Anterior cingulate cortex (tissue), 58 donors: Measurements from ENCODE around the gene TAL1.

Experiments used
- DNase-seq, 58 donors: peaks; one replicate each; lab custom pipeline; 2025; lab: John Stamatoyannopoulos, UW

Gene TAL1

GRCh38 chr1:47229886-47230691, 1.9 kb downstream of the TAL1 start:
- no peak for DNase-seq

DNA sequence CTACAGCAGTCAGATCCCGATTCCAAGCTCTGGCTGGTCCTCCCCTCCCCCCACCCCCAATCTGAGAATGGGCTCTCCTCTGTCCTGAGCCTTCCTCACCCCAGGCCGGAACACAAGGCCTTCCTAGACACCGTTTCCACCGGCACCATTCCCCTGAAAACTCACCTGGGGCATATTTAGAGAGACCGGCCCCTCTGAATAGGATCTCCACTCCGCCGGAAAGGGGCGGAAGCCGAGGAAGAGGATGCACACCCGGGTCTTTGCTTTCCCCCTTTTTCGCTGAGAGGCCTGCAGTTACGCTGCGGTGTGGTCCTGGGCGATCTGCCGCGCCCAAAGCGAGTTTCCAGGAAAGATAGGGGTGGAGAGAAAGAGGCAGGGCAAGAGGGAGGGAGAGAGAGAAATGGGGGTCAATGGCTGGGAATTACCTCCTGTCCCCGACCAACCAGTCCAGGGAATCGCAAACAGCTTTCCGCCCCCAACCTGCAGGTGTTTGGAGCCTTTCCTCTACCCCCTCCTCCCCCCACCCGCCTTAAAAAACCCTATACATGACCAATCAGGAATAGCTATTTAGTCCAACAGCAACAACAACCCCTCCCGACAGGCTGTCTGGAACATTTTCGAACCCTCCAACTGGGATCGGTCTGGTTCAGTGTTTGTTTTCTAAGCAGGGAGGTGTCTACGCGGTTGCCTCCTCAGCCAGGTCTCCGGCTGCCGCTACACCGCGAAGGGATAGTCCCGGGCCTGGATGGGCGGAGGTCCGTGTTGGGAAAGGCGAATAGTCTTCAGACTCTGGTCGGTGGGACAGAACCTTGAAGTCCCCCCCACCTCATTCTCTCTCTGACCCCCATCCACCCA, 2.8 kb downstream of the TAL1 start:
- no peak for DNase-seq

- DNase-seq: no peak
Observed at GRCh38 chr1:47228644-47229030, 3.4 kb downstream of the TAL1 start.

GRCh38 chr1:47227341-47228232, 4.4 kb downstream of the TAL1 start:
- no peak for DNase-seq

DNA sequence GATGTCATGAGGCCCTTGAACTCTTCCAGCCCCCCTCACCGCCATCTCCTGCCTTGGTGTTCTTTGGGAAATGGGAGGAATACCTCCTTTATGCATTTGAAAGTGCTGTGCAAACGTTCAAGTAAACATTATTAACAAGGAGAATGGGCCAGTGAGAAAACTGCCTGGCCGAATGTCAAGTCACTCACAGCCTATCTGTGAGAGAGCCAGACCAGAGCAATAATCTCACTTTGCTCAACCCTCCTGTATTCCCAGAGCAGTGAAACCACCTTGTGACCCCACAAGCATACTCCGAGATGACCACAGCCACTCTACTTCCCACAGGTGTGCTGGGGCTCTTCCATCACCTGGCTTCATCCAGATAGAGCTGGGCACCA, 5.2 kb downstream of the TAL1 start:
- no peak for DNase-seq

- DNase-seq: no peak
Observed at GRCh38 chr1:47226121-47226838, 5.7 kb downstream of the TAL1 start.

DNA sequence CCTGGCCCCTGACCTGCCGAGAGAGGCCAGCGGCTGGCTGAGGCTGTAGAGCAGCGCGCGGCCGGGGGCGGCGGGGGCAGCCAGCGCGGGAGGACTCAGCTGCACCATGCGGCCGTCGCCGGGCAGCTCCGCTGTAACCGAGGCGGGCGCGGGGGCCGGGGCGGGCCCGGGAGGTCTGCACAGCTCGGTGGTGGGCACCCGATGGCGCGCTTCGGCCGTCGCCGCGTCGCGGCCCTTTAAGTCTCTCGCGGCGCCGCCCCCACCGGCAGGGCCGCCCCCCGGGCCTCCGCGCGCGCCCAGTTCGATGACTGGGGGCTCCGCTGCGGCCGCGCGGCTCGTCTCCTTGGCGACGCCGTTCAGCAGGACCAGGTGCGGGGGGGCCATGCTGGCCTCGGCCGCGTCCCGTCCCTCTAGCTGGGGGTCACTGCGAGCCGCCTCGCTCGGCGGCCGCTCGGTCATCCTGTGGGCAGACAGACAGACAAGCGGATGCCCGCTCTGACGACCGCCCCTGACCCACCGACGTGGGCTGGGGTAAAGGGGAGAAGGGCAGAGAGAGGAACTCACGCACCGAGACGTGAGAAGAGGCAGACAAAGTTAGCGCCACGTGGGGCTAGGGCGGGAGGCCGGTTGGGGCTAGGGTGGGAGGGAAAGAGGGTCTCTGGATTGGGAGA, 6.5 kb downstream of the TAL1 start:
- no peak for DNase-seq

DNA sequence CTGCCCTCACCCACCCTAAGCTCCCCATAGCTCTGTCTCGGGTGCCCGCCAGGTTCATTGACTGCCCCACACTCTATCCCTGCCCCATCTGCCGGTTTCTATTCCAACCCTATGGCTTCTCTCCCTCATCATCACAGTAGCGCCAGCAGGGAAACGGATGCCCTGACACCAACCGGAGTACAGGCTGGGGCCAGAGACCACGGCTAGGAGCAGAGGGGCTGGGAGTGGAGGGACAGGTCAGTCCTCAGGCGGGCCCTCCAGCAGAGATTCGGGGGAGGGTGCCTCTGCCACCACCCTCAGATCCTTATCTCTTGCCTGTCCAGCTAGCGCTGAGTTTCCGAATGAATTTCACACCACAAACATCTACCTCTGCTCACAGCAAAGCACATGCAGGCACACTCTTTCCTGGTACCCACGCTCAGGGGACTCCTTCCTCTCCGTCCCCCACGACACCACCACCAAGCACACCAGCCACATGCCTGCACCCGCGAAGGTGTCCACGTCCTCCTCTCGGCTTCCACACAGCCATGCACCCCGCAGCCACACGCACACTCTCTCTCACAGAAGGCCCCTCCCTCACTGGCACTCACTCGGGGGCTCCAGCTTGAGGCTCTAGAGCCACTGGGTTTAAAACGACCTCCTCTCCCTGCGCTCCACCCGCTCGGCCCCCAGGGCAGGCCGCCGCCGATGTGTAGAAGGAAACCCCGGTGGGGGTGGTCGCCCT, 7.2 kb downstream of the TAL1 start:
- no peak for DNase-seq

DNA sequence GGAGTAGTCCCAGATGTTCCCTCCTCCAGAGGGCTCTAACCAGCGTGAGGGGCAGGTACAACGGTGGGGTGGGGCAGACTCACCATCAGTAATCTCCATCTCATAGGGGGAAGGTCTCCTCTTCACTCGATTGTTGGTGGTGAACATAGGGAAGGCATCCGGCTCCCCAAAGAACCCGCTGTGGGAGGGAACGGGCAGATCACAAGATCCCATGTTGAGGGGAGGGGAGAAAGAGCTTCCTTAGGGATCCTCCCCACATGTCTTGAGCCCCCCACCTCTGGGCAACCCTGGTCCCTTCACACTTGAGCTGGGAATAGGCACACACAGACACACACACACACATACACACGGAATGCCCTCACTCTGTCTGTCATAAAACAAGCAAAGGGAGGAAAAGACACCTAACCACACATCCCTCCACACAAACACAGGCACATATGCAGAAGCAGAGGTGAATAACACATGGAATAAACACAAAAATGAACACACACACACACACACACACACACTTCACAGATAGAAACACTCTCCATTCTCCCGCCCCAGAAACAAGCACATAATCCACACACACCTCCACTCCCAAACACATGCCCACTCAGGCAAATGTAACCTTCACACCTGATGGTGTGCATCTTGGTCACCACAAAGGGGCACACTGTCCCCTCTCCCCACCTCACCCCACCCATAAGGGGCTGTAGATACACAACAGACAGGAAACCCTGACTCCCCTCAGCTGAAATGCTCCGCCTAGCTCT, 7.9 kb downstream of the TAL1 start:
- no peak for DNase-seq

DNA sequence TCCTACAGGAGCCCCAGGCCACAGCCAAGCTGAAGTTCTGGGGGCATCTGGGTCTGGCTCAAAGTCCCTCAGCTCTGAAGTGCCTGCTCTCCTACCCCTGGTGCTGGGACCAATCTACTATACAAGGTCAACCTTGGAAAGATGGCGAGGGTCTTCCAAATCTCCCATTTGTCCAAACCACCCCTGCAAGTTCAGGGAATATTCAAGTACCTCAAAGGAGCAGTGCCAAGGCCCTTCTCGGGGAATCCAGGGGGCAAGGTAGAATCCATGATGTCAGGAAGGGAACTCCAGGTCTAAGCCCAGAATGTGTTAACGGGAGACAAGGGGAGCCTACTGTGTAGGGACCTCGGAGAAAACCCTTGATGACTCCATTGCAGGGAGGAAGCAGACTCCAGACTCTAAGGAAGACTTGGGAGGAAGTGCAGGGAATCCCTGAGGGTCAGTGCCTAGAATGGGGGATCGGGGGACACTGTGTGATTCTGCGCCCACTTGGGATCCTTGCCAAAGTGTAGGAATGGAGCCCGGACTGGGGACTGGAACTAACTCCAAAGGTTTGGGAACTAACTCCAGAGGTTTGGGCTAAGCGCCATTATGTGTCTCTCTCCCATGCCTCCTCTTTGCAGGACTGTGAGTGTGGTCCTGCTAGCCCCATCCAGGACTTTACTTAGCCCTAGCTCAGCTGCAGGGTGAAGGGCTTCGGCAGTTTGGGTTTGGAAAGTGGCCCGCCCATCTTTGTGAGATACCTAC, 8.7 kb downstream of the TAL1 start:
- DNase-seq: no peak

DNA sequence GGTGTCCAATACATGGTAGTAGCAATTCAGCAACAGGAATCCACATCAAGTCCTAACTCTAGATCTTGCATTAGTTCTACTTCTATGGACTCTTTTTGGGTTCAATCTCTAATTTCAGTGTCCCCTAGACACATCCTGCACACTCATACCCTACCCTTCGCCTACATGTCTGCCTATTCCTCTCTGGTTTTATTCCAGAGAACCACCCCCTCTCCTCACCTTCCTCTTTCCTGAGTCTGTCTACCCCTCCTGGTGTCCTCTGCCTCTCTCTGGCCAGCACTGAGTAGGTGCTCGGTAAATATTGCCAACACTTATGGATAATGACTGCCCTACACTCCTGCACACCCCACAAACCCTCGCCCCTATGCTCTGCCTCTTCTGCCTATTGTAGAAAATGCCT, 9.5 kb downstream of the TAL1 start:
- no peak for DNase-seq

- no peak for DNase-seq
Observed at GRCh38 chr1:47219590-47220220, 12.3 kb downstream of the TAL1 start.

GRCh38 chr1:47219001-47219400, 13.0 kb downstream of the TAL1 start:
- no peak for DNase-seq

DNA sequence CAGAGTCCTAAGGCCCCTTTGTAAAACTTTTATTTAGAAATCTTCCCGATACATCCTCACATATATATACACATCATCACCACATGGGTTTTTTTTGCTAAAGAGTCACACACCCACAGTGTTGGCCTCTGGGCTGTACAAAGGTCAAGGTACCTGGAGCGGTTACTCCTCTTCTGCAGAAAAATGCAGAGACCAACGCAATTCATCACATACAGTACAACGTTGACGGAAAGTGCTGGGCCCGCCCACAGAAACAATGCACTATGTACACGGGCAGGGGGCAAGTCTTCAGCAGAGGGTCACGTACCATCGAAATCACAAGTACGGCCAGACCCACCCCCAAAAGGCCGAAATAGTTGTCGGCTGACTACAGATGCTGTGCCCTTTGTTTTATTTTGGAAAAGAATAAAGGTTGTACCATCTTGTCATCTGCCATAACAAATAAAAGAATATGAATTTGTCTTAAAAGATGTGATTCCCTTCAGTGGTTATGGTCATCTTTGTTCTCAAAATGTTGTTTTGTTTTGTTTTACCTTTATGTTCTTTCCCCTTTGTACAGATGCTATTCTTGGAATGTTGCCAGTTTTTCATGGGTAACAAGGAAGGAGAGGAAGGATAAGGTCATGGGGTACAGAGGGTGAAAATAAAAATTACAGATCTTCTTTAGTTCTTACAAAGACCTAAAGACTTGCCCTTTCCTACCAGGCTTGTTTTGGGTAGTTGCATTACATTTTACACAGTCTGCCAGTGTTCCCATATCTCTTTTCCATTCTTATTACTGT, 15.6 kb downstream of the TAL1 start:
- DNase-seq: no peak

DNA sequence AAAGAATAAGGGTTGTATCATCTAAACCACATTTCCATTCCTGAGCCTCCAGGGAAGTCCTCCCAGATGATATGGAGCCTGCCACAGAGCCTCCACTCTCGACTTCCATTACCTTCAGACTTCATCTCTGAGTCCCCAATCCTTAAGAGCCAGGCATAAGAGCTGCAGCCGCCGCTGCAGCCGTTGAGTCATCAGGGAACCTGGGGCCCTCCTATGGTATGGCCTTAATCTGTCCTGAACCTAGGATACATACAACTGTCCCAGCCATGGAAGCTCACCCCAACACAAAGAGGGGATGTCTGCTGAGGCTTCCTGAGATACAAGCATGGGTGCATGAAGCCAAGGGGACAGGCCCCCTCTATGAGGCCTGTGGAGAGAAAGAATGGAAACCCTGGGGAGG, 16.3 kb downstream of the TAL1 start:
- no peak for DNase-seq

- no peak for DNase-seq
Observed at GRCh38 chr1:47214549-47214948, 17.5 kb downstream of the TAL1 start.
